Mesothelial cell of epicardium (in vitro differentiated cells): ENCODE measurements around the gene YTHDC1. TPM values are rescaled to one million over a fixed set of nuclear protein-coding genes. Genes with fewer than 3 reads are reported as not detected.

ENCODE experiments used
- DNase-seq, 2 experiments: peaks; one replicate each; pipeline ENCODE4 v3.0.0; 2021; ENCODE audit warnings: low spot score in 2 of 2; ENCODE audit not compliant: unreplicated experiment in 2 of 2
- H3K27ac Mint-ChIP-seq: 2 replicates; pipeline ENCODE4 v1.8.0; 2021; ENCODE audit warnings: mixed read lengths
- H3K27me3 Mint-ChIP-seq: 2 replicates; pipeline ENCODE4 v1.8.0; 2021; ENCODE audit warnings: low read depth, mixed read lengths
- H3K36me3 Mint-ChIP-seq: 2 replicates; pipeline ENCODE4 v1.8.0; 2021; ENCODE audit warnings: mixed read lengths
- H3K4me1 Mint-ChIP-seq: 2 replicates; pipeline ENCODE4 v1.8.0; 2021; ENCODE audit warnings: mixed read lengths
- H3K4me3 Mint-ChIP-seq: 2 replicates; pipeline ENCODE4 v1.8.0; 2021; ENCODE audit warnings: mild to moderate bottlenecking, moderate library complexity, mixed read lengths
- H3K9me3 Mint-ChIP-seq: 2 replicates; pipeline ENCODE4 v1.8.0; 2021; ENCODE audit warnings: mixed read lengths
- total RNA-seq: library from RNA; stranded (reverse); gene quantifications from 3 replicates; pipeline ENCODE4 v1.2.1, GENCODE V29; 2021
- TF ChIP-seq, protein P1 (sequence below): fragments of 200-600 bp; sonication (generic); IDR thresholded peaks from one replicate; pipeline ENCODE4 v1.5.0; 2021; ENCODE audit warnings: antibody characterized with exemption; ENCODE audit not compliant: unreplicated experiment

Gene YTHDC1
- total RNA-seq, 1 donor from 2014 or later: 137 TPM

DNA sequence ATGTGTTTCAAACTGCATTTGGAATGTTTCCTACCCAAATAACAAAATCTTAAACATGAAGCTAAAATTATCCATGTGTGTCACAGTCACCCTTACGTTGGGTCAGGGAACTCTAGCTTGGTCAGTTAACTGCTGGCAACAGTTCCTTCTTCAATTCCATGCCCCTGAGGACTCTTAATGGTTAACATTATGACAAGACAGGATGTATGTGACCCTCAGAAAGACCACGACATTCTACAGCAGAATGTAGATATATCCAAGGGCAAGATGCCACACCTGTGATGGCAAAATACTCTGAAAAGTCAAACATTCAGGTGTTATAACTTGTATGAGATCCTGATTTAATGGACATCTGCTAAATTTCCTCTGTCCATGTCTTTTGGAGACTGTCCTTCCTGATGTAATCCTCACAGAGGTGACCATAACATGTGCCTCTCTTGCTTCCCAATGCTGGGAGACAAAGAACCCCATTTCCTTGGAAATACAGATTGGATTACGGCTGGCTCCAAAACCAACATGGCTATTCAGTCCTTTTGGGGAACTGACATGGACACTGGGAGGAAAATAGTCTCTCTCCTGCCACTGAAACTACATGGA is 39.1 kb downstream of the YTHDC1 start:
- H3K9me3 Mint-ChIP-seq: peaks cover 4% of the 10 kb centered on the region
- no peak overlapping the region for H3K27ac Mint-ChIP-seq
- TF ChIP-seq, protein P1, sequence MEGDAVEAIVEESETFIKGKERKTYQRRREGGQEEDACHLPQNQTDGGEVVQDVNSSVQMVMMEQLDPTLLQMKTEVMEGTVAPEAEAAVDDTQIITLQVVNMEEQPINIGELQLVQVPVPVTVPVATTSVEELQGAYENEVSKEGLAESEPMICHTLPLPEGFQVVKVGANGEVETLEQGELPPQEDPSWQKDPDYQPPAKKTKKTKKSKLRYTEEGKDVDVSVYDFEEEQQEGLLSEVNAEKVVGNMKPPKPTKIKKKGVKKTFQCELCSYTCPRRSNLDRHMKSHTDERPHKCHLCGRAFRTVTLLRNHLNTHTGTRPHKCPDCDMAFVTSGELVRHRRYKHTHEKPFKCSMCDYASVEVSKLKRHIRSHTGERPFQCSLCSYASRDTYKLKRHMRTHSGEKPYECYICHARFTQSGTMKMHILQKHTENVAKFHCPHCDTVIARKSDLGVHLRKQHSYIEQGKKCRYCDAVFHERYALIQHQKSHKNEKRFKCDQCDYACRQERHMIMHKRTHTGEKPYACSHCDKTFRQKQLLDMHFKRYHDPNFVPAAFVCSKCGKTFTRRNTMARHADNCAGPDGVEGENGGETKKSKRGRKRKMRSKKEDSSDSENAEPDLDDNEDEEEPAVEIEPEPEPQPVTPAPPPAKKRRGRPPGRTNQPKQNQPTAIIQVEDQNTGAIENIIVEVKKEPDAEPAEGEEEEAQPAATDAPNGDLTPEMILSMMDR: no peak
- H3K4me1 Mint-ChIP-seq: no peaks in the 10 kb centered on the region
- H3K4me3 Mint-ChIP-seq: no peak overlapping the region
- H3K27me3 Mint-ChIP-seq: peaks cover 6% of the 10 kb centered on the region
- H3K36me3 Mint-ChIP-seq: peaks cover 22% of the 10 kb centered on the region
- no peak for DNase-seq

DNA sequence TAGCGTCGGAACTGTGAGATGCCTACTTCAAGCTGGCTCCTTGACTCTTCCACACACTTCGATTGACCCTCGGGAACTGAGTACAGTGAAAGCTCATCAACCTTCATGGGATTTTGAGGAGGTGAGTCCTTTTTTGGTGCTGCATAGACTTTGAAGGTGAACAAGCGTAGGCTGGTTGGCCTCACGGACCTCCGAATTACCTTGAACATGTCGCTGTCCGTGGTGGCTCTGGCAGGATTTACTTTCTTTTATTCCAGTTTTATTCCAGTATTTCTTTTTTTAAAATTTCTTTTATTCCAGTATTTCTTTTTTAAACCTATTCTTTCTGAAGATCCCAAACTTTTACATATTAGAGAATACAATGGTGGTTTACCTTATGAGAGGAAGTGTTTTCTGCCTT is 45.2 kb downstream of the YTHDC1 start:
- no peak overlapping the region for H3K27ac Mint-ChIP-seq
- no peaks in the 10 kb centered on the region for H3K36me3 Mint-ChIP-seq
- TF ChIP-seq, protein P1: no peak
- H3K4me1 Mint-ChIP-seq: no peaks in the 10 kb centered on the region
- no peak overlapping the region for H3K4me3 Mint-ChIP-seq
- H3K9me3 Mint-ChIP-seq: peaks cover 4% of the 10 kb centered on the region
- peaks cover 6% of the 10 kb centered on the region for H3K27me3 Mint-ChIP-seq
- DNase-seq: no peak

DNA sequence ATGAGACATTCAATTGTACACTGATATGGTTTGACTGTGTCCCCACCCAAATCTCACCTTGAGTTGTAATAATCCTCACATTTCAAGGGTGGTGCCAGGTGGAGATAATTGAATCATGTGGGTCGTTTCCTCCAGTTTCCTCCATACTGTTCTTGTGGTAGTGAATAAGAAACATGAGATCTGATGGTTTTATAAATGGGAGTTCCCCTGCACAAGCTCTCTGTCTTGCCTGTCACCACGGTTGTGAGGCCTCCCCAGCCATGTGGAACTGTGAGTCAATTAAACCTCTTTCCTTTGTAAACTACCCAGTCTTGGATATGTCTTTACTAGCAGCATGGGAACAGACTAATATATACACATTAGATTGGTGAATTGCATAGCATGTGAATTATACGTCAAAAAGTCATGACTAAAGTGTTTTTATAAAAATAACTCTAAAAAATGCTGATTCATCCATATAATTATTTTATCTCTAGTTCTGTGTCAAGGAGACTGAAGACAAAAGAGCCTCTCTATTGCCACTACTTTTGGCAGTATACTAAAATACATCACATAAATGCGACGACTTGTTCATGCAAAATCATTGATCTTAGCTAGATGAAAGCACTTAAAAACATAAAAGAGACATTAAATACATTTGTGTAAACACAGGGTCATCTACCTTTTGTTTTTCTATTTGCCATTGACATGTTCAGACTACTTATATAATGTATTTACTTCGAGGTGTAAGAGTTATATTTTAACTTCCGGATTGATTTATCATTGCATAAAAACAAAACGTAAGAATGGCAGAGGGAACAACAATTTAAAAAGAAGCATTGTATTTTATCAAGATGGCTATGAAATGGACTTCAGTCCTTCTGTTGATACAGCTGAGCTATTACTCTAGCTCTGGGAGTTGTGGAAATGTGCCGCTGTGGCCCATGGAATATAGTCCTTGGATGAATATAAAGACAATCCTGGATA is 50.1 kb downstream of the YTHDC1 start:
- H3K27ac Mint-ChIP-seq: no peak overlapping the region
- H3K27me3 Mint-ChIP-seq: no peaks in the 10 kb centered on the region
- no peaks in the 10 kb centered on the region for H3K4me1 Mint-ChIP-seq
- no peak overlapping the region for H3K4me3 Mint-ChIP-seq
- TF ChIP-seq, protein P1: no peak
- H3K9me3 Mint-ChIP-seq: peaks cover 11% of the 10 kb centered on the region
- H3K36me3 Mint-ChIP-seq: no peaks in the 10 kb centered on the region
- no peak for DNase-seq

DNA sequence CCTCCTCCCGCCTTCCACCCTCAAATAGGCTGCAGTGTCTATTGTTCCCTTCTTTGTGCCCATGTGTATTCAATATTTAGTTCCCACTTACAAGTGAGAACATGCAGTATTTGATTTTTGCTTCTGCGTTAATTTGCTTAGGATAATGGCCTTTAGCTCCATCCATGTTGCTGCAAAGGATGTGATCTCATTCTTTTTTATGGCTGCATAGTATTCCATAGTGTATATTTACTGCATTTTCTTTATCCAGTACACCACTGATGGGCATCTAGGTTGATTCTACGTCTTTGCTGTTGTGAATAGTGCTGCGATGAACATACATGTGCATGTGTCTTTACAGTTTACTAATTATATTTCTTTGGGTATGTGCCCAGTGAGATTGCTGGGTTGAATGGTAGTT is 52.8 kb downstream of the YTHDC1 start:
- no peak for DNase-seq
- no peak overlapping the region for H3K27ac Mint-ChIP-seq
- peaks cover 14% of the 10 kb centered on the region for H3K9me3 Mint-ChIP-seq
- H3K36me3 Mint-ChIP-seq: no peaks in the 10 kb centered on the region
- no peaks in the 10 kb centered on the region for H3K27me3 Mint-ChIP-seq
- TF ChIP-seq, protein P1: no peak
- H3K4me3 Mint-ChIP-seq: no peak overlapping the region
- no peaks in the 10 kb centered on the region for H3K4me1 Mint-ChIP-seq

DNA sequence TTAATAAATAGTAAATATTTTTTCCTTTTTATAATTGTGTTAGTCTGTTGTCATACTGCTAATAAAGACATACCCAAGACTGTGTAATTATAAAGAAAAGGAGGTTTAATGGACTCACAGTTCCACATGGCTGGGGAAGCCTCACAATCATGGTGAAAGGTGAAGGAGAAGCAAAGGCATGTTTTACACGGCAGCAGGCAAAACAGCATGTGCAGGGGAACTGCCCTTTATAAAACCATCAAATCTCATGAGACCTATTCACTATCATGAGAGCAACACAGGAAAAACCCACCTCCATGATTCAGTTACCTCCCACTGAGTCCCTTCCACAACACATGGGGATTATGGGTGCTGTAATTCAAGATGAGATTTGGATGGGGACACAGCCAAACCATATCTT is 58.6 kb downstream of the YTHDC1 start:
- Mint-ChIP-seq H3K9me3 (peaks cover 9% of the 10 kb centered on the region), H3K27ac (no peak overlapping the region)
- TF ChIP-seq, protein P1: no peak

More for the DNA sequence above, 58.6 kb downstream of the YTHDC1 start:
- no peaks in the 10 kb centered on the region for H3K36me3 Mint-ChIP-seq
- H3K4me1 Mint-ChIP-seq: no peaks in the 10 kb centered on the region
- no peak for DNase-seq
- no peak overlapping the region for H3K4me3 Mint-ChIP-seq
- no peaks in the 10 kb centered on the region for H3K27me3 Mint-ChIP-seq
